Osteoblast (primary cell): ENCODE measurements around the gene AGXT2. TPM values are rescaled to one million over a fixed set of nuclear protein-coding genes. Genes with fewer than 3 reads are reported as not detected.

Experiments used
- DNase-seq: peaks from one replicate; pipeline ENCODE4 v3.0.0; 2011; ENCODE audit warnings: low spot score, mixed read lengths; ENCODE audit not compliant: insufficient read length; ENCODE audit errors: missing footprints
- H2AFZ ChIP-seq: 2 replicates; pipeline ENCODE4 v1.6.0; 2011; ENCODE audit warnings: mild to moderate bottlenecking, low read length
- H3K27ac ChIP-seq: 2 replicates; pipeline ENCODE4 v1.5.1; 2011; ENCODE audit warnings: mild to moderate bottlenecking, low read depth, low read length, moderate library complexity
- H3K27me3 ChIP-seq: 2 replicates; pipeline ENCODE4 v1.6.0; 2012; ENCODE audit warnings: mild to moderate bottlenecking, control low read depth, inconsistent platforms, low read length, moderate library complexity; ENCODE audit not compliant: insufficient read depth
- H3K36me3 ChIP-seq: 2 replicates; pipeline ENCODE4 v1.5.1; 2011; ENCODE audit warnings: mild to moderate bottlenecking, low read length, control low read depth, moderate library complexity; ENCODE audit not compliant: insufficient read depth
- H3K4me1 ChIP-seq: 2 replicates; pipeline ENCODE4 v1.5.1; 2011; ENCODE audit warnings: mild to moderate bottlenecking, low read length, control low read depth, moderate library complexity; ENCODE audit not compliant: insufficient read depth
- H3K4me2 ChIP-seq: 2 replicates; pipeline ENCODE4 v1.6.0; 2011; ENCODE audit warnings: mild to moderate bottlenecking, low read length; ENCODE audit not compliant: insufficient read depth
- H3K4me3 ChIP-seq: fragments of 200-600 bp; sonication (generic); 3 replicates; pipeline ENCODE4 v1.5.1; 2012; ENCODE audit warnings: mild to moderate bottlenecking, low read length, inconsistent platforms; ENCODE audit not compliant: insufficient read depth
- H3K79me2 ChIP-seq: 2 replicates; pipeline ENCODE4 v1.6.0; 2012; ENCODE audit warnings: mild to moderate bottlenecking, low read length, control low read depth, inconsistent platforms; ENCODE audit not compliant: insufficient read depth
- H3K9me3 ChIP-seq: 2 replicates; pipeline ENCODE4 v1.5.1; 2011; ENCODE audit warnings: low read depth, low read length, control low read depth
- H4K20me1 ChIP-seq: 2 replicates; pipeline ENCODE4 v1.6.0; 2012; ENCODE audit warnings: mild to moderate bottlenecking, low read length, control low read depth; ENCODE audit not compliant: insufficient read depth
- CTCF ChIP-seq: IDR thresholded peaks from 2 replicates; pipeline ENCODE4 v1.5.1; 2011; ENCODE audit warnings: mild to moderate bottlenecking, low read depth, low read length, moderate library complexity; ENCODE audit errors: extremely low read depth
- total RNA-seq: library from RNA; depleted of rRNA; stranded (reverse); fragments of >200 nt; gene quantifications from 2 replicates; pipeline ENCODE4 v1.2.3, GENCODE V29; 2012

The AGXT2 gene
- total RNA-seq, 1 donor = not detected

DNA sequence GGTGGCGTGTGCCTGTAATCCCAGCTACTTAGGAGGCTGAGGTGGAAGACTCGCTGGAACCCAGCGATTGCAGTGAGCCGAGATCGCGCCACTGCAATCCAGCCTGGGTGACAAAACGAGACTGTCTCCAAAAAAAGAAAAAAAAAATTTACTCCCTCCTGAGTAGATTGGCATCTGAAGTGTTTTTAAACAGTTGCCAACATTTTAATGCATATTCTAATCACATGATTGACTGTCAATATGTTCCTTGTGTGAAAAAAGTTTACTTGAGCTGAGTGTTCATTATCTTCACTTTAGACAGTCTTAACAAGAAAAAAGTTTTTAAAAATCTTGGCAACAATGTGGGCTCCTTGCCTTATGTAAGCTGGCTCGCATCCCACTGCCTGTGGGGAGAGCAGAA, 53.8 kb downstream of the AGXT2 start:
- Histone ChIP-seq H3K4me1 (no peaks in the 10 kb centered on the region), H3K27ac (no peak overlapping the region), H3K9me3 (no peaks in the 10 kb centered on the region), H3K36me3 (no peaks in the 10 kb centered on the region), H2AFZ (no peak overlapping the region), H4K20me1 (no peaks in the 10 kb centered on the region), H3K4me3 (no peak overlapping the region), H3K79me2 (no peaks in the 10 kb centered on the region), H3K4me2 (no peak overlapping the region), H3K27me3 (peaks cover 20% of the 10 kb centered on the region)
- no peak for DNase-seq
- TF ChIP-seq CTCF = no peak

GRCh38 chr5:34991486-34992238, 56.1 kb downstream of the AGXT2 start:
- no peaks in the 10 kb centered on the region for H3K4me1 ChIP-seq
- no peaks in the 10 kb centered on the region for H3K79me2 ChIP-seq
- H3K27ac ChIP-seq = no peak overlapping the region
- no peak for DNase-seq
- no peak for TF ChIP-seq CTCF
- peaks cover 3% of the 10 kb centered on the region for H3K9me3 ChIP-seq
- H3K4me2 ChIP-seq = no peak overlapping the region
- H4K20me1 ChIP-seq = no peaks in the 10 kb centered on the region
- H3K27me3 ChIP-seq = peaks cover 11% of the 10 kb centered on the region
- H2AFZ ChIP-seq = no peak overlapping the region
- H3K36me3 ChIP-seq = no peaks in the 10 kb centered on the region
- no peak overlapping the region for H3K4me3 ChIP-seq

DNA sequence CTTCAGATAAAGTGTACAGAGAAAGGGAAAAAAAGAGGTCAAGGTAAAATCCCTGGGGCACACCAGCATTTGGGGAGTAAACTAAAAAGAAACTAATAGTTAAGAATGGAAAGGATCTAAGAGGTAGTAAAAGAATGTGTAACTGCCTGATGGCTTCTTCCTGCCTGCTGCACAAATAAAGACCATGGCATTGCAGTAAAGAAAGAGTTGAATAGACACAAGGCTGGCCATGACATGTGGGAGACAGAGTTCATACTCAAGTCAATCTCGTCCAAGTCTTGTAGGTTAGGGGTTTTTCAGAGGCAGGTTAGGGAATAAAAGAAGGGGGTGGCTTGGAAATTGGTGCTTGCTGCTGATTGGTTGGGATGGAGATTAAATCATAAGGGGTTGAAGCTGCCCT, 60.8 kb downstream of the AGXT2 start:
- no peaks in the 10 kb centered on the region for H3K79me2 ChIP-seq
- H3K27me3 ChIP-seq = no peaks in the 10 kb centered on the region
- no peak for DNase-seq
- no peak for TF ChIP-seq CTCF
- no peak overlapping the region for H2AFZ ChIP-seq
- H3K4me2 ChIP-seq = no peak overlapping the region
- H3K27ac ChIP-seq = no peak overlapping the region
- no peaks in the 10 kb centered on the region for H3K36me3 ChIP-seq
- H3K9me3 ChIP-seq = peaks cover 3% of the 10 kb centered on the region
- no peak overlapping the region for H3K4me3 ChIP-seq
- no peaks in the 10 kb centered on the region for H4K20me1 ChIP-seq
- H3K4me1 ChIP-seq = no peaks in the 10 kb centered on the region

DNA sequence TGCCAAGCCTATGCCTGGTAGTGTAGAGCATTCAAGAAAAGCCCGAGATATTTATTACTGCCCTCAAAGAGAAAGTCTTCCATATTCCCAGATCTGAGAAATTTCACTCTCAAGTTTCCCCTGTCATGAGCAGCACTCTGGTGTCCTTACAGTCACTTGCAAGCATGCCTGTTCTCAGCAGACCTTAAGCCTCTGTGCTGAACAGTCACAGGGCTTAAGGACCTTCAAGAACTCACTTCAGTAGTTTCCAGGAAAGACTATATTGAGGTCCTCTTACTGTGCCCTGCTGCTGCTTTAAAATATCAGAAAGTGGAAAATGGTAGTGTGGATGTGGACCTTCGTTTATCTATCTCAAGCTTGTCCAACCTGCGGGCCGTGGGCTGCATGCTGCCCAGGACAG, 64.9 kb downstream of the AGXT2 start:
- H3K27ac ChIP-seq = no peak overlapping the region
- H3K79me2 ChIP-seq = no peaks in the 10 kb centered on the region
- no peaks in the 10 kb centered on the region for H3K36me3 ChIP-seq
- H4K20me1 ChIP-seq = no peaks in the 10 kb centered on the region
- no peak for DNase-seq
- no peaks in the 10 kb centered on the region for H3K4me1 ChIP-seq
- H3K27me3 ChIP-seq = peaks cover 3% of the 10 kb centered on the region
- H2AFZ ChIP-seq = no peak overlapping the region
- TF ChIP-seq CTCF = no peak
- no peak overlapping the region for H3K4me3 ChIP-seq
- H3K9me3 ChIP-seq = peaks cover 3% of the 10 kb centered on the region
- no peak overlapping the region for H3K4me2 ChIP-seq
